HepG2 (cell line): Measurements from ENCODE around the gene B3GALT6. TPM values are rescaled to one million over a fixed set of nuclear protein-coding genes. Genes with fewer than 3 reads are reported as not detected.
A peak's percentile ranks its signal among the peaks of the same experiment; 100 is the strongest.

Experiments
- BHLHE40 ChIP-seq: IDR thresholded peaks from 2 replicates; pipeline ENCODE4 v1.6.1; 2011; ENCODE audit warnings: low read length, improper control_type of control experiment
- FOXA3 ChIP-seq: IDR thresholded peaks from 2 replicates; pipeline ENCODE4 v1.6.1; 2016; ENCODE audit warnings: missing genetic modification reagents, missing compliant biosample characterization
- HNRNPH1 ChIP-seq: fragments of 200-400 bp; formaldehyde crosslinking; optimal IDR thresholded peaks from 2 replicates; pipeline ENCODE3; 2017; ENCODE audit warnings: mild to moderate bottlenecking, low read depth, low read length
- HNRNPK ChIP-seq: fragments of 200-400 bp; formaldehyde crosslinking; IDR thresholded peaks from 2 replicates; pipeline ENCODE4 v1.6.1; 2018; ENCODE audit warnings: low read length, low read depth, moderate library complexity, mild to moderate bottlenecking; ENCODE audit not compliant: poor library complexity, severe bottlenecking
- HOXA3 ChIP-seq: sonication (generic); formaldehyde crosslinking; IDR thresholded peaks from 2 replicates; pipeline ENCODE4 v1.5.0; 2020; ENCODE audit warnings: missing genetic modification reagents
- ISX ChIP-seq: sonication (generic); formaldehyde crosslinking; conservative IDR thresholded peaks from 2 replicates; pipeline ENCODE4 v1.5.0; 2020; ENCODE audit warnings: missing genetic modification reagents
- JUND ChIP-seq: sonication (generic); formaldehyde crosslinking; IDR thresholded peaks from 2 replicates; pipeline ENCODE4 v1.8.0; 2022; ENCODE audit warnings: mild to moderate bottlenecking, missing genetic modification reagents
- NFKBIZ ChIP-seq: IDR thresholded peaks from 2 replicates; pipeline ENCODE4 v1.6.1; 2018; ENCODE audit warnings: missing genetic modification reagents, missing compliant biosample characterization
- RBM22 ChIP-seq: fragments of 200-400 bp; formaldehyde crosslinking; optimal IDR thresholded peaks from 2 replicates; pipeline ENCODE3; 2017; ENCODE audit warnings: mild to moderate bottlenecking, low read length, moderate library complexity
- RFX3 ChIP-seq: IDR thresholded peaks from 2 replicates; pipeline ENCODE4 v1.6.1; 2016; ENCODE audit warnings: missing biosample characterization, missing genetic modification reagents
- TBL1XR1 ChIP-seq: fragments of 150-350 bp; IDR thresholded peaks from 2 replicates; pipeline ENCODE4 v1.6.1; 2014; ENCODE audit warnings: borderline replicate concordance, low read length; ENCODE audit not compliant: partially characterized antibody
- TEF ChIP-seq: sonication (generic); formaldehyde crosslinking; IDR thresholded peaks from 2 replicates; pipeline ENCODE4 v1.5.0; 2020; ENCODE audit warnings: missing genetic modification reagents
- THYN1 ChIP-seq: sonication (generic); formaldehyde crosslinking; IDR thresholded peaks from 2 replicates; pipeline ENCODE4 v1.8.1; 2023; ENCODE audit warnings: low read depth, mild to moderate bottlenecking, moderate library complexity, missing genetic modification reagents, borderline replicate concordance
- ZBTB20 ChIP-seq: sonication (generic); formaldehyde crosslinking; IDR thresholded peaks from 2 replicates; pipeline ENCODE4 v1.8.1; 2023; ENCODE audit warnings: missing genetic modification reagents, low read depth, mild to moderate bottlenecking, borderline replicate concordance
- ZBTB7A ChIP-seq: sonication (generic); formaldehyde crosslinking; IDR thresholded peaks from 2 replicates; pipeline ENCODE4 v1.8.0; 2022; ENCODE audit warnings: mild to moderate bottlenecking, missing genetic modification reagents
- ZFP37 ChIP-seq: sonication (generic); formaldehyde crosslinking; IDR thresholded peaks from 2 replicates; pipeline ENCODE4 v1.4.0; 2020; ENCODE audit warnings: missing genetic modification reagents, borderline replicate concordance
- ZFP82 ChIP-seq: sonication (generic); formaldehyde crosslinking; IDR thresholded peaks from 2 replicates; pipeline ENCODE4 v1.5.1; 2020; ENCODE audit warnings: mild to moderate bottlenecking, missing genetic modification reagents, borderline replicate concordance
- ZNF12 ChIP-seq: sonication (generic); formaldehyde crosslinking; IDR thresholded peaks from 2 replicates; pipeline ENCODE4 v1.5.0; 2020; ENCODE audit warnings: missing genetic modification reagents
- ZNF251 ChIP-seq: sonication (generic); formaldehyde crosslinking; IDR thresholded peaks from 2 replicates; pipeline ENCODE4 v1.9.0; 2021; ENCODE audit warnings: mild to moderate bottlenecking, missing genetic modification reagents
- ZNF550 ChIP-seq: sonication (generic); formaldehyde crosslinking; IDR thresholded peaks from 2 replicates; pipeline ENCODE4 v1.4.0; 2020; ENCODE audit warnings: mild to moderate bottlenecking, missing genetic modification reagents, borderline replicate concordance
- ZNF704 ChIP-seq: sonication (generic); formaldehyde crosslinking; IDR thresholded peaks from 2 replicates; pipeline ENCODE4 v1.8.1; 2023; ENCODE audit warnings: mild to moderate bottlenecking, inconsistent platforms, moderate library complexity, missing genetic modification reagents, borderline replicate concordance
- ZNF724P ChIP-seq: sonication (generic); formaldehyde crosslinking; IDR thresholded peaks from 2 replicates; pipeline ENCODE4 v1.8.0; 2022; ENCODE audit warnings: missing genetic modification reagents, borderline replicate concordance
- ZNF770 ChIP-seq: sonication (generic); formaldehyde crosslinking; IDR thresholded peaks from 2 replicates; pipeline ENCODE4 v1.5.0; 2020; ENCODE audit warnings: mild to moderate bottlenecking, missing genetic modification reagents
- ZNF781 ChIP-seq: sonication (generic); formaldehyde crosslinking; IDR thresholded peaks from 2 replicates; pipeline ENCODE4 v1.5.1; 2020; ENCODE audit warnings: borderline replicate concordance, mild to moderate bottlenecking, missing genetic modification reagents; ENCODE audit errors: not compliant biosample characterization
- ZNF83 ChIP-seq: sonication (generic); formaldehyde crosslinking; IDR thresholded peaks from 2 replicates; pipeline ENCODE4 v1.4.0; 2020; ENCODE audit warnings: missing genetic modification reagents, mild to moderate bottlenecking, borderline replicate concordance
- polyA plus RNA-seq, 8 experiments: library from polyadenylated mRNA; depleted of rRNA in 3 of 8; stranded (reverse) in 7 of 8; unstranded in 1 of 8; fragments of >200 nt; fragmentation: Illumina TruSeq in 4 of 8; extraction: Trizol in 4 of 8; gene quantifications; 2 replicates each; pipeline versions ENCODE4 v1.2.1 to v1.2.3, GENCODE V29; 2011 to 2016; ENCODE audit warnings: low read depth in 4 of 8, missing spikeins in 1 of 8, mixed read lengths in 1 of 8; ENCODE audit not compliant: insufficient read depth in 1 of 8
- total RNA-seq, 5 experiments: library from RNA; depleted of rRNA; stranded (reverse); fragments of >200 nt; fragmentation: Illumina TruSeq; extraction: Trizol; gene quantifications; 2 replicates each; pipeline ENCODE4 v1.2.3, GENCODE V29; 2016; ENCODE audit warnings: low read depth in 1 of 5

The B3GALT6 gene
- total and polyA plus RNA-seq, 2 of the 13 experiments (the other 11 are each of a cell fraction or from before 2014, with no cell fraction given): 3.9 to 14.2 TPM

GRCh38 chr1:1231400-1232207 lies 433 bp upstream of the B3GALT6 start, which contains the start of gene SDF4 (continued):
- TF ChIP-seq FOXA3 (CRISPR knock-in tag): 0 out of 2 replicates have a peak, but pooled peaks have one; percentile 32
- TF ChIP-seq NFKBIZ: no peak; the same call in 1 of the 2 replicates
- TF ChIP-seq ZNF724P (CRISPR knock-in tag): no peak
- TF ChIP-seq THYN1 (CRISPR knock-in tag): no peak
- TF ChIP-seq ZNF83 (CRISPR knock-in tag): peak; percentile 80; the same call in 1 of the 2 replicates
- peak; percentile 35 for TF ChIP-seq HNRNPK
- TF ChIP-seq ZNF251 (CRISPR knock-in tag): no peak
- no peak for TF ChIP-seq TEF (CRISPR knock-in tag)
- no peak for TF ChIP-seq ZFP37 (CRISPR knock-in tag)
- no peak; the same call in 1 of the 2 replicates for TF ChIP-seq ZNF704 (CRISPR knock-in tag)
- TF ChIP-seq JUND: peak; percentile 40; the same call in 1 of the 2 replicates
- TF ChIP-seq ZNF770: peak; percentile 68; the same call in 1 of the 2 replicates
- peak; percentile 98; the same call in 1 of the 2 replicates for TF ChIP-seq ZFP82
- 0 out of 2 replicates have a peak, but pooled peaks have one; percentile 9 for TF ChIP-seq ZNF12 (CRISPR knock-in tag)
- TF ChIP-seq BHLHE40: 0 out of 2 replicates have a peak, but pooled peaks have one; percentile 6
- TF ChIP-seq TBL1XR1: no peak
- no peak for TF ChIP-seq RFX3 (CRISPR knock-in tag)
- TF ChIP-seq ZNF550 (CRISPR knock-in tag): no peak
- 0 out of 2 replicates have a peak, but pooled peaks have one; percentile 58 for TF ChIP-seq ZBTB7A (CRISPR knock-in tag)
- TF ChIP-seq ZNF781 (CRISPR knock-in tag): peak; percentile 10
- TF ChIP-seq RBM22: no peak
- no peak for TF ChIP-seq HNRNPH1
- peak; percentile 13; the same call in 1 of the 2 replicates for TF ChIP-seq ZBTB20 (CRISPR knock-in tag)
- TF ChIP-seq ISX: no peak
- peak; percentile 100 for TF ChIP-seq HOXA3 (CRISPR knock-in tag)
